Upper lobe of right lung (tissue), 1 donor: ENCODE data around the gene FAS. TPM values are rescaled to one million over a fixed set of nuclear protein-coding genes. Genes with fewer than 3 reads are reported as not detected.
A peak's percentile ranks its signal among the peaks of the same experiment; 100 is the strongest.

Experiments used
- ATAC-seq: fragments of 200-7000 bp; cut with Tn5 transposase; one replicate; pipeline ENCODE4 v1.9.1; 2020; ENCODE audit warnings: mild to moderate bottlenecking, moderate library complexity
- DNase-seq: peaks from one replicate; pipeline ENCODE4 v3.0.0-alpha.2; 2020
- H3K27ac ChIP-seq: fragments of 200-600 bp; one replicate; pipeline ENCODE4 v1.8.0; 2022
- H3K27me3 ChIP-seq: fragments of 200-600 bp; one replicate; pipeline ENCODE4 v1.8.0; 2022; ENCODE audit warnings: mild to moderate bottlenecking
- H3K36me3 ChIP-seq: fragments of 200-600 bp; one replicate; pipeline ENCODE4 v1.8.0; 2022
- H3K4me1 ChIP-seq: fragments of 200-600 bp; one replicate; pipeline ENCODE4 v1.8.0; 2022
- H3K4me3 ChIP-seq: fragments of 200-600 bp; one replicate; pipeline ENCODE4 v1.8.0; 2022; ENCODE audit warnings: mild to moderate bottlenecking
- H3K9me3 ChIP-seq: fragments of 200-600 bp; one replicate; pipeline ENCODE4 v1.8.0; 2022
- intact Hi-C: fragments of 100-400 bp; cut with DNase I; formaldehyde crosslinking; loops from one replicate; pipeline ENCODE4 v1.11.0; 2022
- total RNA-seq: library from RNA; stranded (reverse); fragmentation: NEBNext Ultra II Directional; extraction: Animal tissue kit (Norgen Biotek cat#: 25700); gene quantifications from one replicate; pipeline ENCODE4 v1.2.1, GENCODE V29; 2021
- TF ChIP-seq, protein P1 (sequence below): fragments of 200-600 bp; IDR thresholded peaks from one replicate; pipeline ENCODE4 v1.8.0; 2022; ENCODE audit warnings: antibody characterized with exemption
- donor health status: DM: no; HTN: yes; CAD: no; lungs with severe emphysema.

Gene FAS
- total RNA-seq, 1 donor from 2014 or later, result 41.2 TPM

DNA sequence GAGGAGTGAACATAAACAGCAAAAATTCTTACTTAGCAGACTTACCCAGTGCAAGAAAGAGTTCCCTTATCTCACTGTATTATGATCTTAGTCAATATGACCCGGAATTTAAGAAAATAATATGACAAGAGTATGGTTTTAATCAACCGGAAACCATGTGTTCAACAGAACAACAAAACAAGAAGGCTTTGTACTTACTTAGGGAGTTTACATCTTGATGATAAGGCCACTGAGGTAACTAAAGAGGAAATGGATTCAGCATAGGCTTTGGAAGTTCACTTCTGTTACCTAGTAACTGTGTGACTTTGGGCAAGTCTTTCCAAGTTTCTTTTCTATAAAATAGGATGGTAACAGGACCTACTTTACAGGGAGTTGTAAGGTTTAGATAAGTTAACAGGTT lies 7.4 kb upstream of the FAS start:
- H3K9me3 ChIP-seq, result no peaks in the 10 kb centered on the region
- intact Hi-C loops, result loop anchor here (5.0 kb wide), 1 partner anchor 41 kb away; no protein-coding TSS in a partner anchor
- no peaks in the 10 kb centered on the region for H3K27me3 ChIP-seq
- peaks cover 25% of the 10 kb centered on the region for H3K4me1 ChIP-seq
- TF ChIP-seq, protein P1, sequence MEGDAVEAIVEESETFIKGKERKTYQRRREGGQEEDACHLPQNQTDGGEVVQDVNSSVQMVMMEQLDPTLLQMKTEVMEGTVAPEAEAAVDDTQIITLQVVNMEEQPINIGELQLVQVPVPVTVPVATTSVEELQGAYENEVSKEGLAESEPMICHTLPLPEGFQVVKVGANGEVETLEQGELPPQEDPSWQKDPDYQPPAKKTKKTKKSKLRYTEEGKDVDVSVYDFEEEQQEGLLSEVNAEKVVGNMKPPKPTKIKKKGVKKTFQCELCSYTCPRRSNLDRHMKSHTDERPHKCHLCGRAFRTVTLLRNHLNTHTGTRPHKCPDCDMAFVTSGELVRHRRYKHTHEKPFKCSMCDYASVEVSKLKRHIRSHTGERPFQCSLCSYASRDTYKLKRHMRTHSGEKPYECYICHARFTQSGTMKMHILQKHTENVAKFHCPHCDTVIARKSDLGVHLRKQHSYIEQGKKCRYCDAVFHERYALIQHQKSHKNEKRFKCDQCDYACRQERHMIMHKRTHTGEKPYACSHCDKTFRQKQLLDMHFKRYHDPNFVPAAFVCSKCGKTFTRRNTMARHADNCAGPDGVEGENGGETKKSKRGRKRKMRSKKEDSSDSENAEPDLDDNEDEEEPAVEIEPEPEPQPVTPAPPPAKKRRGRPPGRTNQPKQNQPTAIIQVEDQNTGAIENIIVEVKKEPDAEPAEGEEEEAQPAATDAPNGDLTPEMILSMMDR, result no peak
- no peak overlapping the region for H3K4me3 ChIP-seq
- no peak overlapping the region for H3K27ac ChIP-seq
- H3K36me3 ChIP-seq, result no peaks in the 10 kb centered on the region
- ATAC-seq, result no peak
- no peak for DNase-seq

GRCh38 chr10:88983939-88984338 lies 6.7 kb upstream of the FAS start:
- Histone ChIP-seq H3K4me1 (peaks cover 25% of the 10 kb centered on the region), H3K9me3 (no peaks in the 10 kb centered on the region)

DNA sequence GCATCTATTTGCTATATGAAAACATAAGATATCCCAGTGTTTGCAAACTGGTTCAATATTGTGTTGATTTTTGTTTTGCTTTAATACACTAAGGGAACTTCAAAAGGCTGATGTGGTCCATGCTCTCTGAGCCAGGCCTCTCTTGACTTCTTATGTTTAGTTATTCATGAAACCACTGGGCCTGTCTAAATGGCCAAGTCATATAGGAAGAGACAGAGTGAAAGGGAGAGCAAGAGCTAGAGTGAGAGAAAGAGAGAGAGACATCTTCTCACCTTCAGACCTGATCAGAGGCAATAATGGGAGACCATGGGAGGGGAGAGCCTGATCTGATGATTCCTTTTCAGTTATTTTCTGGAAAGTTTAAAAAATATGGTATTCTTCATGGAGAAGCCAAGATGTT lies 6.1 kb upstream of the FAS start:
- Histone ChIP-seq H3K27me3 (no peaks in the 10 kb centered on the region), H3K27ac (no peak overlapping the region), H3K36me3 (no peaks in the 10 kb centered on the region), H3K4me1 (peaks cover 30% of the 10 kb centered on the region), H3K4me3 (no peak overlapping the region), H3K9me3 (no peaks in the 10 kb centered on the region)
- TF ChIP-seq, protein P1, result no peak
- intact Hi-C loops, result loop anchor here (5.0 kb wide), 1 partner anchor 42 kb away; no protein-coding TSS in a partner anchor
- no peak for DNase-seq
- ATAC-seq, result no peak

More at GRCh38 chr10:88983939-88984338, 6.7 kb upstream of the FAS start:
- TF ChIP-seq, protein P1, result no peak
- DNase-seq (no peak), ATAC-seq (no peak)
- Histone ChIP-seq H3K4me3 (no peak overlapping the region), H3K27ac (no peak overlapping the region), H3K27me3 (no peaks in the 10 kb centered on the region), H3K36me3 (no peaks in the 10 kb centered on the region)
- intact Hi-C loops, result loop anchor here (5.0 kb wide), 1 partner anchor 42 kb away; no protein-coding TSS in a partner anchor

- no peaks in the 10 kb centered on the region for H3K27me3 ChIP-seq
- no peak for DNase-seq
- TF ChIP-seq, protein P1, result peak; percentile 80
- intact Hi-C loops, result no loop called here
- ATAC-seq, result no peak
- H3K27ac ChIP-seq, result no peak overlapping the region
- no peak overlapping the region for H3K4me3 ChIP-seq
- H3K9me3 ChIP-seq, result no peaks in the 10 kb centered on the region
- peaks cover 18% of the 10 kb centered on the region for H3K4me1 ChIP-seq
- no peaks in the 10 kb centered on the region for H3K36me3 ChIP-seq
These were observed 3.9 kb upstream of the FAS start for GRCh38 chr10:88986549-88987242.

GRCh38 chr10:88987243-88987725 lies 3.3 kb upstream of the FAS start:
- Histone ChIP-seq H3K4me1 (peaks cover 18% of the 10 kb centered on the region), H3K27ac (no peak overlapping the region), H3K36me3 (no peaks in the 10 kb centered on the region), H3K9me3 (no peaks in the 10 kb centered on the region), H3K4me3 (no peak overlapping the region), H3K27me3 (no peaks in the 10 kb centered on the region)
- intact Hi-C loops, result no loop called here
- ATAC-seq (no peak), DNase-seq (no peak)
- TF ChIP-seq, protein P1, result no peak
